RWPE1 (cell line): ENCODE data around the gene AKR1B1.
"Not testable (repeated sequence)": the region's sequence is repeated elsewhere in the genome, so short reads cannot be mapped to it uniquely, and the experiment has no call there.

Experiments
- CTCF ChIA-PET: fragments of 350-600 bp; sonication (Branson Sonifier 250); formaldehyde crosslinking; extraction: SDS; loops from one replicate; lab custom pipeline; 2021; lab: Yijun Ruan, JAX
- POLR2A ChIA-PET: fragments of 400-600 bp; formaldehyde crosslinking; extraction: SDS; loops from one replicate; lab custom pipeline; 2020; ENCODE audit warnings: antibody characterized with exemption; ENCODE audit not compliant: low non-redundant PET; lab: Yijun Ruan, JAX
- DNase-seq: peaks from one replicate; pipeline ENCODE4 v3.0.0; 2012; ENCODE audit warnings: low spot score
- H3K27ac ChIP-seq: fragments of 450-650 bp; 2 replicates; pipeline ENCODE4 v1.5.1; 2017
- TF ChIP-seq, protein P1 (sequence below): fragments of 450-650 bp; conservative IDR thresholded peaks from 2 replicates; pipeline ENCODE4 v1.5.1; 2017; ENCODE audit warnings: low read depth, mild to moderate bottlenecking

AKR1B1 gene

DNA sequence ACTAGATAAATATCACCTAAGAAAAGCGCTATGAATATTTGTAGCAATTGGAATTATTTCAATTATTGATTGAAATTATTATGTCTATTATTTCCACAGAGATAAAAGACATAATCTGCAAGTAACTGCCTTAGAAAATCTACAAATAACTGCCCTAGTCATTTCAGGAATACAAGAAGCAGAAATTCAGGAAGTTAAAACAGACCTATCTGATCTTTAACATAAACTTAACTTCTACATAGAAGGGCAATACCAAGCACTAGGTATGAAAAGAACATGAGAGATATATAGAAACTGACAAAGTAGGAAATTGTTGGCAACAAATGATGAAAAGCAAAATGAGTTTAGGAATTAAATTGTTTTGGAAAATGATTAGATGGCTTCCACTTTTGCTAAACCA is 36.6 kb upstream of the AKR1B1 start:
- ChIA-PET CTCF (no interaction called here), POLR2A (no interaction called here)
- H3K27ac ChIP-seq = no peak overlapping the region
- DNase-seq = no peak
- TF ChIP-seq, protein P1, sequence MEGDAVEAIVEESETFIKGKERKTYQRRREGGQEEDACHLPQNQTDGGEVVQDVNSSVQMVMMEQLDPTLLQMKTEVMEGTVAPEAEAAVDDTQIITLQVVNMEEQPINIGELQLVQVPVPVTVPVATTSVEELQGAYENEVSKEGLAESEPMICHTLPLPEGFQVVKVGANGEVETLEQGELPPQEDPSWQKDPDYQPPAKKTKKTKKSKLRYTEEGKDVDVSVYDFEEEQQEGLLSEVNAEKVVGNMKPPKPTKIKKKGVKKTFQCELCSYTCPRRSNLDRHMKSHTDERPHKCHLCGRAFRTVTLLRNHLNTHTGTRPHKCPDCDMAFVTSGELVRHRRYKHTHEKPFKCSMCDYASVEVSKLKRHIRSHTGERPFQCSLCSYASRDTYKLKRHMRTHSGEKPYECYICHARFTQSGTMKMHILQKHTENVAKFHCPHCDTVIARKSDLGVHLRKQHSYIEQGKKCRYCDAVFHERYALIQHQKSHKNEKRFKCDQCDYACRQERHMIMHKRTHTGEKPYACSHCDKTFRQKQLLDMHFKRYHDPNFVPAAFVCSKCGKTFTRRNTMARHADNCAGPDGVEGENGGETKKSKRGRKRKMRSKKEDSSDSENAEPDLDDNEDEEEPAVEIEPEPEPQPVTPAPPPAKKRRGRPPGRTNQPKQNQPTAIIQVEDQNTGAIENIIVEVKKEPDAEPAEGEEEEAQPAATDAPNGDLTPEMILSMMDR = no peak

DNA sequence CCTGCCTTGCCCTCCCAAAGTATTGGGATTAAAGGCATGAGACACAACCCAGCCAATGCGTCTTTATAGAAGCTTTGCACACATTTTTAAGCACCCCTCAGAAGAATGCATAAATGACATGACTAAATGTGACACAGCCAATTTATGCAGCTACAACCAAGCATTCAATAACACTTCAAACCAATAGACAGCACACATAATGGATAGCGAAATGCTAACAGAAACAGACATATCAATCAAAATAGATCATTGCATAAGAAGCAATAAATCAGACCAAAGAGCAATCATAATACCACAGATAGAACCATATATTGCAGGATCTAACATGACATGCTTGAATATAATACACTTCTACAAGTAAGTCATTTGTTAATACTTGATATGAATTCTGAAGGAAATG is 34.2 kb upstream of the AKR1B1 start:
- POLR2A ChIA-PET = no interaction called here
- DNase-seq = no peak
- no peak overlapping the region for H3K27ac ChIP-seq
- CTCF ChIA-PET = no interaction called here
- TF ChIP-seq, protein P1 = no peak

- CTCF ChIA-PET, H3K27ac ChIP-seq, POLR2A ChIA-PET, DNase-seq: not testable (repeated sequence)
Observed at GRCh38 chr7:134487721-134488120, 28.8 kb upstream of the AKR1B1 start.

- no peak for DNase-seq
- CTCF ChIA-PET = no interaction called here
- TF ChIP-seq, protein P1 = no peak
- POLR2A ChIA-PET = no interaction called here
- no peak overlapping the region for H3K27ac ChIP-seq
Observed at GRCh38 chr7:134485203-134485602, 26.3 kb upstream of the AKR1B1 start.

GRCh38 chr7:134483296-134483695 is 24.4 kb upstream of the AKR1B1 start:
- no peak for DNase-seq
- POLR2A ChIA-PET = no interaction called here
- TF ChIP-seq, protein P1 = no peak
- no peak overlapping the region for H3K27ac ChIP-seq
- CTCF ChIA-PET = no interaction called here

DNA sequence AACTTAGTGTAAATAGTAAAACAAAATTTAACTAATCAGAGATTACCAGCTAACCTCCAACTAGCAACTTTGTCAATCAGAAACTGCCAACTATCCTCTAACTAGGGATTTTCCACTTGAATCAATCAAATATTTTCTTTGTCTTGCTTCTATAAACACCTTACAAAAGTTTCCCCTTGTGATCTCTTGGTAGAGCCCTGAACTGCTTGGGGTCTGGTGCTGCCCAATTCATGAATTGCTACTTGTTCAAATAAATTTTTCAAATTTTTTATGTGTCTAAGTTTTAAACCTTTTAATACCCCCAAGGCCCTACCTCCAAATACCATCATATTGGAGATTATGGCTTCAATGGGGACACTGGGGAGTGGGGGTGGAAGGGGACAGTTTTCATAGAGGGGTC is 24.0 kb upstream of the AKR1B1 start:
- TF ChIP-seq, protein P1 = no peak
- POLR2A ChIA-PET = no interaction called here
- DNase-seq = no peak
- CTCF ChIA-PET = no interaction called here
- H3K27ac ChIP-seq = no peak overlapping the region

DNA sequence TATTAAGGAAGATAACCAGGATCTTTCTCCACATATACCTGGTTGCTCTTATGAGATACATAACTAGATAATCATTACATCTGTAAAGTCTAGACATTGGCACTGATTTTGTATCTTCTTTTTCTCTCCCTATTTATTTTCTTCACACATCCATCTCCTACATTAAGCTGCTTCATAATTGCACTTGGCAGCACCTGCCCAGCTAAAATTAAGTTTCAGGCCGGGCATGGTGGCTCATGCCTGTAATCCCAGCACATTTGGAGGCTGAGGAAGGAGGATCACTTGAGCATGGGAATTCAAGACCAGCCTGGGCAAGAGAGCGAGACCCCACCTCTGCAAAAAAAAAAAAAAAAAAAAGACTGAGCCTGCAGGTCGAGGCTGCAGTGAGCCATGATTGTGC is 22.3 kb upstream of the AKR1B1 start:
- TF ChIP-seq, protein P1 = no peak
- H3K27ac ChIP-seq = no peak overlapping the region
- DNase-seq = no peak
- ChIA-PET CTCF (interaction anchor here (0.5 to 1.8 kb wide), 2 partner anchors 33 to 49 kb away, joined by 6 to 7 read pairs; no protein-coding TSS in a partner anchor), POLR2A (no interaction called here)
